GM12878 (cell line): ENCODE data around the gene MGAT1. TPM values are rescaled to one million over a fixed set of nuclear protein-coding genes. Genes with fewer than 3 reads are reported as not detected.

ENCODE experiments used
- ATAC-seq: fragments of 200-7000 bp; cut with Tn5 transposase; 3 replicates; pipeline ENCODE4 v1.9.1; 2020; ENCODE audit warnings: mild to moderate bottlenecking, moderate library complexity
- BruUV-seq: library from RNA; stranded (reverse); fragments of 400-500 nt; replicated peaks from 2 replicates; lab custom pipeline; 2021; lab: Mats Ljungman, UMichigan
- CTCF ChIA-PET: fragments of 300-600 bp; sonication (Branson Sonifier 250); formaldehyde crosslinking; extraction: SDS; loops from one replicate; lab custom pipeline; 2021; ENCODE audit warnings: inconsistent platforms; lab: Yijun Ruan, JAX
- POLR2A ChIA-PET: fragments of 350-600 bp; formaldehyde crosslinking; extraction: SDS; loops from one replicate; lab custom pipeline; 2021; ENCODE audit warnings: inconsistent platforms; lab: Charles Lee
- RAD21 ChIA-PET: fragments of 300-600 bp; sonication (Branson Sonifier 250); formaldehyde crosslinking; loops from one replicate; lab custom pipeline; 2023; ENCODE audit warnings: antibody characterized with exemption; ENCODE audit not compliant: unreplicated experiment; lab: Charles Lee
- SMC1A ChIA-PET: fragments of 300-600 bp; sonication (Branson Sonifier 250); formaldehyde crosslinking; loops from one replicate; lab custom pipeline; 2023; ENCODE audit not compliant: unreplicated experiment, uncharacterized antibody; lab: Charles Lee
- DNase-seq: peaks from one replicate; pipeline ENCODE4 v3.0.0-alpha.2; 2011; ENCODE audit warnings: low read depth, low spot score
- FAIRE-seq: peaks from 3 replicates; lab custom pipeline; 2011; peaks lifted over from hg19 to GRCh38; lab: Jason Lieb, UNC
- H2AFZ ChIP-seq: 2 replicates; pipeline ENCODE4 v1.6.0; 2011; ENCODE audit warnings: low read depth, low read length, control low read depth; ENCODE audit not compliant: control insufficient read depth
- H3K27ac ChIP-seq: 2 replicates; pipeline ENCODE4 v1.5.1; 2011; ENCODE audit warnings: control low read depth; ENCODE audit not compliant: control insufficient read depth, insufficient read depth
- H3K27me3 ChIP-seq, 2 experiments: replicated peaks in 1 of 2; 2 replicates each; pipeline versions ENCODE4 v1.6.0 to v1.6.1; 2011; ENCODE audit warnings: low read length in 1 of 2; ENCODE audit not compliant: control insufficient read depth in 2 of 2, insufficient read depth in 2 of 2
- H3K36me3 ChIP-seq, 2 experiments: 2 replicates each; pipeline ENCODE4 v1.5.1; 2011; ENCODE audit warnings: low read length in 1 of 2; ENCODE audit not compliant: control insufficient read depth in 2 of 2, insufficient read depth in 2 of 2
- H3K4me1 ChIP-seq: 2 replicates; pipeline ENCODE4 v1.6.1; 2011; ENCODE audit warnings: mild to moderate bottlenecking, low read length, moderate library complexity, mixed read lengths; ENCODE audit not compliant: control insufficient read depth, insufficient read depth
- H3K4me2 ChIP-seq: 2 replicates; pipeline ENCODE4 v1.6.0; 2011; ENCODE audit warnings: control low read depth; ENCODE audit not compliant: control insufficient read depth, insufficient read depth
- H3K4me3 ChIP-seq: fragments of 200-600 bp; sonication (generic); 2 replicates; pipeline ENCODE4 v1.5.1; 2016
- H3K79me2 ChIP-seq: 2 replicates; pipeline ENCODE4 v1.6.0; 2011; ENCODE audit warnings: low read length; ENCODE audit not compliant: control insufficient read depth, insufficient read depth
- H3K9ac ChIP-seq: 2 replicates; pipeline ENCODE4 v1.8.0; 2011; ENCODE audit warnings: low read length, control low read depth, mixed read lengths; ENCODE audit not compliant: control insufficient read depth, insufficient read depth
- H3K9me3 ChIP-seq: replicated peaks from 3 replicates; pipeline ENCODE4 v1.5.1; 2011; ENCODE audit warnings: mild to moderate bottlenecking, low read length; ENCODE audit not compliant: control insufficient read depth, insufficient read depth
- H4K20me1 ChIP-seq: 2 replicates; pipeline ENCODE4 v1.6.0; 2011; ENCODE audit not compliant: control insufficient read depth, insufficient read depth
- BCL11A ChIP-seq: IDR thresholded peaks from 2 replicates; pipeline ENCODE4 v1.6.1; 2011; ENCODE audit warnings: low read depth, low read length
- BMI1 ChIP-seq: fragments of 450-650 bp; IDR thresholded peaks from 2 replicates; pipeline ENCODE4 v1.6.1; 2016; ENCODE audit warnings: mild to moderate bottlenecking, moderate library complexity, borderline replicate concordance
- EGR1 ChIP-seq, 2 experiments: IDR thresholded peaks; 1 replicate in 1 of 2; 2 replicates in 1 of 2; pipeline ENCODE4 v1.6.1; 2011 to 2012; ENCODE audit warnings: low read depth in 2 of 2, low read length in 2 of 2, borderline replicate concordance in 1 of 2, mild to moderate bottlenecking in 1 of 2, moderate library complexity in 1 of 2
- PML ChIP-seq: IDR thresholded peaks from 2 replicates; pipeline ENCODE4 v1.6.1; 2012; ENCODE audit warnings: low read length, inconsistent platforms
- TARDBP ChIP-seq: IDR thresholded peaks from 2 replicates; pipeline ENCODE4 v1.6.1; 2016; ENCODE audit warnings: borderline replicate concordance
- WRNIP1 ChIP-seq: IDR thresholded peaks from 2 replicates; pipeline ENCODE4 v1.6.1; 2011; ENCODE audit warnings: low read depth, low read length, improper control_type of control experiment, borderline replicate concordance
- ZBED1 ChIP-seq: IDR thresholded peaks from 2 replicates; pipeline ENCODE4 v1.6.1; 2016; ENCODE audit warnings: borderline replicate concordance
- ZZZ3 ChIP-seq: IDR thresholded peaks from 2 replicates; pipeline ENCODE4 v1.6.1; 2011; ENCODE audit warnings: low read depth; ENCODE audit not compliant: control insufficient read depth, insufficient read length
- WGBS: methylation state at CpG from one replicate; pipeline ENCODE4 v1.1.6; 2016; ENCODE audit warnings: low lambda C conversion rate; ENCODE audit not compliant: insufficient replicate concordance, insufficient coverage; ENCODE audit errors: missing lambda C conversion rate; 5-methylcytosine and 5-hydroxymethylcytosine counted together
- in situ Hi-C: fragments of 300-500 bp; cut with MboI; formaldehyde crosslinking; loops from 9 replicates; pipeline ENCODE4 v1.14.3; 2018; ENCODE audit warnings: mixed read lengths
- intact Hi-C: fragments of 100-400 bp; cut with micrococcal nuclease; formaldehyde crosslinking; loops from one replicate; pipeline ENCODE4 v1.14.2; 2022; ENCODE audit not compliant: unreplicated experiment
- polyA plus RNA-seq, 11 experiments: library from polyadenylated mRNA; depleted of rRNA in 4 of 11; unstranded in 6 of 11; stranded (reverse) in 5 of 11; fragments of >200 nt; fragmentation: Nextera tagmentation in 4 of 11; fragmentation: Illumina TruSeq in 1 of 11; extraction: Ambion mirVana in 4 of 11; extraction: Trizol in 1 of 11; gene quantifications; 1 replicate in 1 of 11; 2 replicates in 10 of 11; pipeline versions ENCODE4 v1.2.1 to v1.2.3, GENCODE V29; 2011 to 2016; ENCODE audit warnings: inconsistent platforms in 2 of 11, missing spikeins in 2 of 11, low read depth in 1 of 11
- total RNA-seq, 4 experiments: library from RNA; depleted of rRNA in 3 of 4; stranded (reverse); fragments of >200 nt in 3 of 4; fragmentation: Illumina TruSeq in 1 of 4; extraction: Trizol in 1 of 4; gene quantifications; 2 replicates each; pipeline versions ENCODE4 v1.2.1 to v1.2.3, GENCODE V29; 2013 to 2021

Gene MGAT1
- total and polyA plus RNA-seq, 10 of the 15 experiments (the other 5 are each of a cell fraction or from before 2014, with no cell fraction given) = 3.1 to 88.4 (median 62.7) TPM

- FAIRE-seq (no peak), DNase-seq (no peak)
These were observed 22.2 kb upstream of the MGAT1 start for GRCh38 chr5:180824630-180825476.

More at GRCh38 chr5:180824630-180825476, 22.2 kb upstream of the MGAT1 start:
- TF ChIP-seq TARDBP (no peak), BCL11A (no peak), WRNIP1 (no peak), PML (no peak), BMI1 (no peak), ZBED1 (no peak), ZZZ3 (no peak), EGR1 (IDR thresholded peaks at IDR 0.05; ENCODE audit: borderline replicate concordance in 1 of 2, low read depth in 2 of 2, low read length in 2 of 2) (no peak)
- H3K36me3 ChIP-seq = no peaks in the 10 kb centered on the region
- H3K79me2 ChIP-seq = peaks cover 4% of the 10 kb centered on the region
- H3K27ac ChIP-seq = no peak overlapping the region
- no peak overlapping the region for H3K4me3 ChIP-seq
- no peak overlapping the region for H3K4me2 ChIP-seq
- peaks cover 17% of the 10 kb centered on the region for H3K4me1 ChIP-seq
- ChIA-PET CTCF (interaction anchor here (1.4 kb wide), 1 partner anchor 264 kb away, joined by 4 read pairs; no protein-coding TSS in a partner anchor), SMC1A (interaction anchor here (3.0 to 4.0 kb wide), 2 partner anchors 8 to 12 kb away, joined by 14 read pairs; no protein-coding TSS in a partner anchor), POLR2A (interaction anchor here (0.9 to 1.5 kb wide), 2 partner anchors 9 to 24 kb away, joined by 3 read pairs; no protein-coding TSS in a partner anchor), RAD21 (interaction anchor here (1.1 to 1.2 kb wide), 2 partner anchors 18 to 43 kb away, joined by 3 read pairs; no protein-coding TSS in a partner anchor)
- intact Hi-C loops (no loop called here), in situ Hi-C loops (loop anchor here (25.0 kb wide), 1 partner anchor 1013 kb away; the partner anchor contains the start of genes MGAT4B and SQSTM1)
- no peaks in the 10 kb centered on the region for H4K20me1 ChIP-seq
- H3K27me3 ChIP-seq = no peaks in the 10 kb centered on the region
- WGBS = 74% methylated on average over 10 of the region's 10 CpGs
- no peak overlapping the region for H2AFZ ChIP-seq
- no peaks in the 10 kb centered on the region; the same call in 1 of the 3 replicates for H3K9me3 ChIP-seq
- no peak overlapping the region for H3K9ac ChIP-seq
- no peak for ATAC-seq
- BruUV-seq = no TSS peak
